HepG2 (cell line): ENCODE data around the gene ANG. TPM values are rescaled to one million over a fixed set of nuclear protein-coding genes. Genes with fewer than 3 reads are reported as not detected.

Experiments
- CC2D1A ChIP-seq: sonication (generic); formaldehyde crosslinking; IDR thresholded peaks from 2 replicates; pipeline ENCODE4 v1.8.1; 2023; ENCODE audit warnings: mild to moderate bottlenecking, missing genetic modification reagents
- CHD4 ChIP-seq: fragments of 200-600 bp; sonication (generic); IDR thresholded peaks from 2 replicates; pipeline ENCODE4 v1.7.0; 2017; ENCODE audit warnings: mild to moderate bottlenecking, low read length, borderline replicate concordance
- GABPB1 ChIP-seq: IDR thresholded peaks from 2 replicates; pipeline ENCODE4 v1.6.1; 2016; ENCODE audit warnings: mild to moderate bottlenecking, missing genetic modification reagents, moderate library complexity, missing compliant biosample characterization
- HNF4G ChIP-seq, 2 experiments: sonication (generic) in 1 of 2; formaldehyde crosslinking in 1 of 2; IDR thresholded peaks; 2 replicates each; pipeline versions ENCODE4 v1.4.0 to v1.6.1; 2011 to 2020; ENCODE audit warnings: borderline replicate concordance in 2 of 2, low read depth in 2 of 2, mild to moderate bottlenecking in 2 of 2, low read length in 1 of 2, missing genetic modification reagents in 1 of 2, moderate library complexity in 1 of 2
- ISX ChIP-seq: sonication (generic); formaldehyde crosslinking; conservative IDR thresholded peaks from 2 replicates; pipeline ENCODE4 v1.5.0; 2020; ENCODE audit warnings: missing genetic modification reagents
- JDP2 ChIP-seq: sonication (generic); formaldehyde crosslinking; IDR thresholded peaks from 2 replicates; pipeline ENCODE4 v1.8.1; 2022; ENCODE audit warnings: missing genetic modification reagents, borderline replicate concordance
- KLF12 ChIP-seq: sonication (generic); formaldehyde crosslinking; IDR thresholded peaks from 2 replicates; pipeline ENCODE4 v1.4.0; 2020; ENCODE audit warnings: missing genetic modification reagents, borderline replicate concordance
- POLR2AphosphoS2 ChIP-seq: IDR thresholded peaks from 2 replicates; pipeline ENCODE4 v1.6.1; 2011; ENCODE audit warnings: low read depth, low read length, improper control_type of control experiment
- RAD51 ChIP-seq: fragments of 450-650 bp; IDR thresholded peaks from 2 replicates; pipeline ENCODE4 v1.6.1; 2016; ENCODE audit warnings: borderline replicate concordance
- RARA ChIP-seq: IDR thresholded peaks from 2 replicates; pipeline ENCODE4 v1.6.1; 2016; ENCODE audit warnings: missing genetic modification reagents, missing compliant biosample characterization
- RBAK ChIP-seq: sonication (generic); formaldehyde crosslinking; IDR thresholded peaks from 2 replicates; pipeline ENCODE4 v1.5.1; 2020; ENCODE audit warnings: mild to moderate bottlenecking, missing genetic modification reagents
- RFXANK ChIP-seq: IDR thresholded peaks from 2 replicates; pipeline ENCODE4 v1.6.1; 2016
- SMYD3 ChIP-seq: sonication (generic); formaldehyde crosslinking; IDR thresholded peaks from 2 replicates; pipeline ENCODE4 v1.8.1; 2023; ENCODE audit warnings: mild to moderate bottlenecking, missing genetic modification reagents
- SNRNP70 ChIP-seq: fragments of 200-400 bp; formaldehyde crosslinking; IDR thresholded peaks from 2 replicates; pipeline ENCODE4 v1.6.1; 2017; ENCODE audit warnings: mild to moderate bottlenecking, low read depth, low read length, moderate library complexity
- YY1 ChIP-seq: IDR thresholded peaks from 2 replicates; pipeline ENCODE4 v1.6.1; 2011; ENCODE audit warnings: low read length, low read depth, moderate library complexity, mild to moderate bottlenecking; ENCODE audit not compliant: insufficient read depth, insufficient replicate concordance
- ZFP36 ChIP-seq: fragments of 150-350 bp; IDR thresholded peaks from 2 replicates; pipeline ENCODE4 v1.6.1; 2018; ENCODE audit warnings: borderline replicate concordance, low read length, low read depth; ENCODE audit not compliant: partially characterized antibody
- ZFP82 ChIP-seq: sonication (generic); formaldehyde crosslinking; IDR thresholded peaks from 2 replicates; pipeline ENCODE4 v1.5.1; 2020; ENCODE audit warnings: mild to moderate bottlenecking, missing genetic modification reagents, borderline replicate concordance
- ZKSCAN5 ChIP-seq: sonication (generic); formaldehyde crosslinking; IDR thresholded peaks from 2 replicates; pipeline ENCODE4 v1.5.1; 2020; ENCODE audit warnings: mild to moderate bottlenecking, missing genetic modification reagents
- ZNF10 ChIP-seq: sonication (generic); formaldehyde crosslinking; IDR thresholded peaks from 2 replicates; pipeline ENCODE4 v1.4.0; 2020; ENCODE audit warnings: mild to moderate bottlenecking, low read depth, missing genetic modification reagents, borderline replicate concordance
- ZNF235 ChIP-seq: sonication (generic); formaldehyde crosslinking; IDR thresholded peaks from 2 replicates; pipeline ENCODE4 v1.8.1; 2023; ENCODE audit warnings: mild to moderate bottlenecking, missing genetic modification reagents, borderline replicate concordance
- ZNF615 ChIP-seq: sonication (generic); formaldehyde crosslinking; IDR thresholded peaks from 2 replicates; pipeline ENCODE4 v1.5.0; 2020; ENCODE audit warnings: mild to moderate bottlenecking, missing genetic modification reagents, borderline replicate concordance
- ZNF761 ChIP-seq: sonication (generic); formaldehyde crosslinking; conservative IDR thresholded peaks from 2 replicates; pipeline ENCODE4 v1.4.0; 2020; ENCODE audit warnings: mild to moderate bottlenecking, missing genetic modification reagents
- ZNF878 ChIP-seq: sonication (generic); formaldehyde crosslinking; IDR thresholded peaks from 2 replicates; pipeline ENCODE4 v1.8.1; 2023; ENCODE audit warnings: mild to moderate bottlenecking, missing genetic modification reagents, moderate library complexity
- polyA plus RNA-seq, 8 experiments: library from polyadenylated mRNA; depleted of rRNA in 3 of 8; stranded (reverse) in 7 of 8; unstranded in 1 of 8; fragments of >200 nt; fragmentation: Illumina TruSeq in 4 of 8; extraction: Trizol in 4 of 8; gene quantifications; 2 replicates each; pipeline versions ENCODE4 v1.2.1 to v1.2.3, GENCODE V29; 2011 to 2016; ENCODE audit warnings: low read depth in 4 of 8, missing spikeins in 1 of 8, mixed read lengths in 1 of 8; ENCODE audit not compliant: insufficient read depth in 1 of 8
- total RNA-seq, 5 experiments: library from RNA; depleted of rRNA; stranded (reverse); fragments of >200 nt; fragmentation: Illumina TruSeq; extraction: Trizol; gene quantifications; 2 replicates each; pipeline ENCODE4 v1.2.3, GENCODE V29; 2016; ENCODE audit warnings: low read depth in 1 of 5
- TF ChIP-seq, protein P1 (sequence below): sonication (generic); formaldehyde crosslinking; IDR thresholded peaks from 2 replicates; pipeline ENCODE4 v1.9.0; 2022; ENCODE audit warnings: missing genetic modification reagents, mild to moderate bottlenecking, borderline replicate concordance
- TF ChIP-seq, protein P2 (sequence below): sonication (generic); formaldehyde crosslinking; IDR thresholded peaks from 2 replicates; pipeline ENCODE4 v1.4.0; 2020; ENCODE audit warnings: missing genetic modification reagents, borderline replicate concordance

The ANG gene
- total and polyA plus RNA-seq, 2 of the 13 experiments (the other 11 are each of a cell fraction or from before 2014, with no cell fraction given): 83.6 to 401 TPM

DNA sequence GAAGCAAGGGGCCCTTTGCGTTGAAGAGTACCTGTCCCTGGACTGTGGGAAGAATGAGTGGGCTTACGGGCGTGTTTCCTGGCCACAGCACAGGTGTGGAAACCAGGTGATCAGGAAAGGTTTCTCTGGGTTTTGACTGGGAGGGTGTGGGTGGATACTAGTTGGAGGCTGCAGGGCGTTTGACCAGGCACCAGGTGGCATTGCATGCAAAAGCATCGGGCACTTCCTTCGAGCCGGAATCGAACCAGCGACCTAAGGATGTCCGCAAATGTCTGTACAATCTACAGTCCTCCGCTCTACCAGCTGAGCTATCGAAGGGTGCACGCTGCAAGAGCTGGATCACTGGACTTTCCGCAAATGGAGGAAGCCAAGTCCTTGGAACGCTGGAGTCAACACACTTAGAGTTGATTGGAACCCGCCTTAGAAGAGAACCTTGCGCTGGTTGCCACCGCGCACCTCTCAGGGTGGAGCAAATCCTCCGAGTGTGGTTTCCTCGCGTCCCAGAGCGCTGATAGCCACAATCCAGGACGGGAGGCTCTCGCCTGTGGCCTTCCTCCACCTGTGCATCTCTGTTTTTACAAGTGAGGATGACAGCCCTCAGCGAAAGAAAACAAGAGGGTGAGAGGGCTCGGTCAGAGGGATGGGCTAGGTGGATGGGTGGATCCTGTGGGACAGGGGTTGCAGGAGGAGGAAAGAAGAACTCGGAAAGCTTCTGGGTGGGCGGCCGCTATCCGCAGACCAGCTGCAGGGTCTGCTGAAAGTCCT, 25.4 kb upstream of the ANG start (continued):
- TF ChIP-seq ZNF235 (CRISPR knock-in tag): no peak; the same call in 1 of the 2 replicates
- no peak for TF ChIP-seq ZNF761 (CRISPR knock-in tag)
- peak; percentile 52 for TF ChIP-seq GABPB1 (CRISPR knock-in tag)
- peak; percentile 75; the same call in 1 of the 2 replicates for TF ChIP-seq CHD4
- TF ChIP-seq ZFP82 (CRISPR knock-in tag): no peak
- TF ChIP-seq CC2D1A (CRISPR knock-in tag): no peak
- no peak for TF ChIP-seq ZNF10 (CRISPR knock-in tag)
- TF ChIP-seq KLF12 (CRISPR knock-in tag): no peak
- TF ChIP-seq, protein P1, sequence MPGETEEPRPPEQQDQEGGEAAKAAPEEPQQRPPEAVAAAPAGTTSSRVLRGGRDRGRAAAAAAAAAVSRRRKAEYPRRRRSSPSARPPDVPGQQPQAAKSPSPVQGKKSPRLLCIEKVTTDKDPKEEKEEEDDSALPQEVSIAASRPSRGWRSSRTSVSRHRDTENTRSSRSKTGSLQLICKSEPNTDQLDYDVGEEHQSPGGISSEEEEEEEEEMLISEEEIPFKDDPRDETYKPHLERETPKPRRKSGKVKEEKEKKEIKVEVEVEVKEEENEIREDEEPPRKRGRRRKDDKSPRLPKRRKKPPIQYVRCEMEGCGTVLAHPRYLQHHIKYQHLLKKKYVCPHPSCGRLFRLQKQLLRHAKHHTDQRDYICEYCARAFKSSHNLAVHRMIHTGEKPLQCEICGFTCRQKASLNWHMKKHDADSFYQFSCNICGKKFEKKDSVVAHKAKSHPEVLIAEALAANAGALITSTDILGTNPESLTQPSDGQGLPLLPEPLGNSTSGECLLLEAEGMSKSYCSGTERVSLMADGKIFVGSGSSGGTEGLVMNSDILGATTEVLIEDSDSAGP (CRISPR knock-in tag): peak; percentile 57; the same call in 1 of the 2 replicates
- TF ChIP-seq POLR2AphosphoS2: no peak
- no peak for TF ChIP-seq RARA (CRISPR knock-in tag)
- no peak for TF ChIP-seq HNF4G (IDR thresholded peaks at IDR 0.05; ENCODE audit: borderline replicate concordance, low read depth, low read length)
- TF ChIP-seq HNF4G (CRISPR knock-in tag; IDR thresholded peaks at IDR 0.05; ENCODE audit: borderline replicate concordance, low read depth): no peak
- no peak for TF ChIP-seq ZFP36
- TF ChIP-seq, protein P2, sequence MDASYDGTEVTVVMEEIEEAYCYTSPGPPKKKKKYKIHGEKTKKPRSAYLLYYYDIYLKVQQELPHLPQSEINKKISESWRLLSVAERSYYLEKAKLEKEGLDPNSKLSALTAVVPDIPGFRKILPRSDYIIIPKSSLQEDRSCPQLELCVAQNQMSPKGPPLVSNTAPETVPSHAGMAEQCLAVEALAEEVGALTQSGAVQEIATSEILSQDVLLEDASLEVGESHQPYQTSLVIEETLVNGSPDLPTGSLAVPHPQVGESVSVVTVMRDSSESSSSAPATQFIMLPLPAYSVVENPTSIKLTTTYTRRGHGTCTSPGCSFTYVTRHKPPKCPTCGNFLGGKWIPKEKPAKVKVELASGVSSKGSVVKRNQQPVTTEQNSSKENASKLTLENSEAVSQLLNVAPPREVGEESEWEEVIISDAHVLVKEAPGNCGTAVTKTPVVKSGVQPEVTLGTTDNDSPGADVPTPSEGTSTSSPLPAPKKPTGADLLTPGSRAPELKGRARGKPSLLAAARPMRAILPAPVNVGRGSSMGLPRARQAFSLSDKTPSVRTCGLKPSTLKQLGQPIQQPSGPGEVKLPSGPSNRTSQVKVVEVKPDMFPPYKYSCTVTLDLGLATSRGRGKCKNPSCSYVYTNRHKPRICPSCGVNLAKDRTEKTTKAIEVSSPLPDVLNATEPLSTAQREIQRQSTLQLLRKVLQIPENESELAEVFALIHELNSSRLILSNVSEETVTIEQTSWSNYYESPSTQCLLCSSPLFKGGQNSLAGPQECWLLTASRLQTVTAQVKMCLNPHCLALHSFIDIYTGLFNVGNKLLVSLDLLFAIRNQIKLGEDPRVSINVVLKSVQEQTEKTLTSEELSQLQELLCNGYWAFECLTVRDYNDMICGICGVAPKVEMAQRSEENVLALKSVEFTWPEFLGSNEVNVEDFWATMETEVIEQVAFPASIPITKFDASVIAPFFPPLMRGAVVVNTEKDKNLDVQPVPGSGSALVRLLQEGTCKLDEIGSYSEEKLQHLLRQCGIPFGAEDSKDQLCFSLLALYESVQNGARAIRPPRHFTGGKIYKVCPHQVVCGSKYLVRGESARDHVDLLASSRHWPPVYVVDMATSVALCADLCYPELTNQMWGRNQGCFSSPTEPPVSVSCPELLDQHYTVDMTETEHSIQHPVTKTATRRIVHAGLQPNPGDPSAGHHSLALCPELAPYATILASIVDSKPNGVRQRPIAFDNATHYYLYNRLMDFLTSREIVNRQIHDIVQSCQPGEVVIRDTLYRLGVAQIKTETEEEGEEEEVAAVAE (CRISPR knock-in tag): no peak
- no peak for TF ChIP-seq RFXANK (CRISPR knock-in tag)
- TF ChIP-seq SMYD3 (CRISPR knock-in tag): no peak
- no peak for TF ChIP-seq ZKSCAN5
- no peak for TF ChIP-seq RAD51
- peak; percentile 50 for TF ChIP-seq YY1
- TF ChIP-seq ZNF615 (CRISPR knock-in tag): 0 out of 2 replicates have a peak, but pooled peaks have one; percentile 50
- TF ChIP-seq JDP2: no peak
- TF ChIP-seq SNRNP70: no peak
- TF ChIP-seq RBAK (CRISPR knock-in tag): no peak
- TF ChIP-seq ISX (CRISPR knock-in tag): no peak
- no peak for TF ChIP-seq ZNF878 (CRISPR knock-in tag)
